Mucosa of rectum (tissue), 2 donors: ENCODE measurements around the gene C1QA.
A peak's percentile ranks its signal among the peaks of the same experiment; 100 is the strongest.

ENCODE experiments used
- H3K27ac ChIP-seq, 2 donors: one replicate each; pipeline ENCODE4 v1.7.0; 2013; ENCODE audit warnings: inconsistent platforms in 2 of 2, low read depth in 2 of 2, low read length in 2 of 2
- H3K27me3 ChIP-seq, 2 donors: one replicate each; pipeline ENCODE4 v1.7.0; 2013; ENCODE audit warnings: low read length in 2 of 2; ENCODE audit not compliant: control insufficient read depth in 2 of 2, insufficient read depth in 2 of 2
- H3K36me3 ChIP-seq, 2 donors: one replicate each; pipeline ENCODE4 v1.7.0; 2013; ENCODE audit warnings: low read length in 2 of 2; ENCODE audit not compliant: control insufficient read depth in 2 of 2, insufficient read depth in 2 of 2
- H3K4me1 ChIP-seq, 2 donors: one replicate each; pipeline ENCODE4 v1.7.0; 2013; ENCODE audit warnings: low read length in 2 of 2, mild to moderate bottlenecking in 1 of 2; ENCODE audit not compliant: control insufficient read depth in 2 of 2, insufficient read depth in 2 of 2
- H3K4me3 ChIP-seq, 2 donors: one replicate each; pipeline ENCODE4 v1.7.0; 2013; ENCODE audit warnings: low read length in 2 of 2
- H3K9ac ChIP-seq, 2 donors: one replicate each; pipeline ENCODE4 v1.7.0; 2013; ENCODE audit warnings: low read length in 2 of 2, low read depth in 1 of 2, mild to moderate bottlenecking in 1 of 2
- H3K9me3 ChIP-seq, 2 donors: one replicate each; pipeline ENCODE4 v1.7.0; 2013; ENCODE audit warnings: low read length in 2 of 2; ENCODE audit not compliant: control insufficient read depth in 2 of 2
- donor health status: healthy.
- donor health status: Normal muscosa, but diverticular disease.

The C1QA gene

GRCh38 chr1:22626237-22627157 lies 9.9 kb upstream of the C1QA start:
- Histone ChIP-seq H3K36me3 (no peaks in the 10 kb centered on the region), H3K4me3 (no peak overlapping the region), H3K9me3 (no peaks in the 10 kb centered on the region), H3K9ac (no peak overlapping the region), H3K27me3 (peaks cover 24 to 29% of the 10 kb centered on the region in 2 donors), H3K27ac (no peak overlapping the region), H3K4me1 (no peaks in the 10 kb centered on the region)

GRCh38 chr1:22627331-22627730 lies 9.1 kb upstream of the C1QA start:
- Histone ChIP-seq H3K36me3 (no peaks in the 10 kb centered on the region), H3K4me1 (no peaks in the 10 kb centered on the region), H3K9me3 (no peaks in the 10 kb centered on the region), H3K4me3 (no peak overlapping the region), H3K9ac (no peak overlapping the region), H3K27ac (no peak overlapping the region), H3K27me3 (peaks cover 18 to 29% of the 10 kb centered on the region in 2 donors)

GRCh38 chr1:22628698-22629444 lies 7.6 kb upstream of the C1QA start:
- Histone ChIP-seq H3K9ac (no peak overlapping the region), H3K9me3 (no peaks in the 10 kb centered on the region), H3K27ac (no peak overlapping the region), H3K4me1 (no peaks in the 10 kb centered on the region), H3K27me3 (peaks cover 17 to 29% of the 10 kb centered on the region in 2 donors), H3K36me3 (no peaks in the 10 kb centered on the region), H3K4me3 (no peak overlapping the region)

- Histone ChIP-seq H3K4me3 (no peak overlapping the region), H3K36me3 (no peaks in the 10 kb centered on the region), H3K9me3 (no peaks in the 10 kb centered on the region), H3K27me3 (peaks cover 17 to 28% of the 10 kb centered on the region in 2 donors), H3K9ac (no peak overlapping the region), H3K4me1 (no peaks in the 10 kb centered on the region), H3K27ac (no peak overlapping the region)
These were observed 6.5 kb upstream of the C1QA start for GRCh38 chr1:22629886-22630285.

GRCh38 chr1:22633697-22634463 lies 2.5 kb upstream of the C1QA start:
- Histone ChIP-seq H3K9me3 (no peaks in the 10 kb centered on the region), H3K27ac (no peak overlapping the region), H3K9ac (no peak overlapping the region), H3K36me3 (no peaks in the 10 kb centered on the region), H3K4me1 (no peaks in the 10 kb centered on the region), H3K4me3 (no peak overlapping the region), H3K27me3 (peaks cover 4 to 10% of the 10 kb centered on the region in 2 donors)

- Histone ChIP-seq H3K36me3 (no peaks in the 10 kb centered on the region), H3K27me3 (peaks cover 0 to 9% of the 10 kb centered on the region in 2 donors), H3K9ac (no peak overlapping the region), H3K4me3 (no peak overlapping the region), H3K27ac (no peak overlapping the region), H3K4me1 (no peaks in the 10 kb centered on the region), H3K9me3 (no peaks in the 10 kb centered on the region)
These were observed 992 bp upstream of the C1QA start for GRCh38 chr1:22635436-22635835.

GRCh38 chr1:22636927-22637326 lies 499 bp downstream of the C1QA start:
- Histone ChIP-seq H3K9me3 (no peaks in the 10 kb centered on the region), H3K27ac (peak overlapping the region; percentile 39 to 43), H3K4me3 (peak overlapping the region; percentile 14 to 28)

GRCh38 chr1:22637907-22638445 lies 1.5 kb downstream of the C1QA start:
- H3K27ac ChIP-seq = peak overlapping the region; percentile 20 to 32
- no peaks in the 10 kb centered on the region for H3K4me1 ChIP-seq
- H3K36me3 ChIP-seq = no peaks in the 10 kb centered on the region
- peaks cover 2 to 4% of the 10 kb centered on the region in 2 donors for H3K27me3 ChIP-seq
- no peak overlapping the region for H3K9ac ChIP-seq
- peak overlapping the region in 1 of 2 donors; percentile 14 for H3K4me3 ChIP-seq
- H3K9me3 ChIP-seq = no peaks in the 10 kb centered on the region

More at GRCh38 chr1:22636927-22637326, 499 bp downstream of the C1QA start:
- H3K9ac ChIP-seq = peak overlapping the region; percentile 32 to 34
- no peaks in the 10 kb centered on the region for H3K36me3 ChIP-seq
- H3K27me3 ChIP-seq = peaks cover 2 to 4% of the 10 kb centered on the region in 2 donors
- H3K4me1 ChIP-seq = no peaks in the 10 kb centered on the region

GRCh38 chr1:22638476-22639234 lies 2.2 kb downstream of the C1QA start:
- Histone ChIP-seq H3K27me3 (peaks cover 2 to 4% of the 10 kb centered on the region in 2 donors), H3K4me3 (peak overlapping the region in 1 of 2 donors; percentile 20), H3K36me3 (no peaks in the 10 kb centered on the region), H3K9ac (peak overlapping the region in 1 of 2 donors; percentile 6), H3K4me1 (no peaks in the 10 kb centered on the region), H3K27ac (no peak overlapping the region), H3K9me3 (no peaks in the 10 kb centered on the region)
